ENCODE results near the gene BFAR.
"Not testable (repeated sequence)": the region's sequence is repeated elsewhere in the genome, so short reads cannot be mapped to it uniquely, and the experiment has no call there.

The BFAR gene

DNA sequence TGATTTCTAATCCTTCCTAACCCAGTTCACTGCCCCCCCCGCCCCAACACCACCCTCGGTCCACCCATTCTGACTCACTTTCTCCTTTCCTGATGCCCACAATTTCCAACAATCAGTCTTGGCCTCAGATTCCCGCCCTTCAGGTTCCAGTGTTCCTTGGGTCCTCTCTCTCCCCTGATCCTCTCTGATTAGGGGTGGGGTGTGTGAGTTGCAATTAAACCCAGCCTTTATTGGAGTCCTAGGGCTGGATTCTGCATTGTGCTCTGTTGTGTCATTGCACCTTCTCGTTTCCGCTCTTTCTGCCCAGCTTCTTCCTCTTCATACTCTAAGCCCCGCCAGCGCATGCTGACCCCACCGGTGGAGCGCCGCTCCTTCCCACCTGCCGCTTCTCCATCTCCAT, 69.9 kb downstream of the BFAR start:
- not testable (repeated sequence) for DNase-seq

DNA sequence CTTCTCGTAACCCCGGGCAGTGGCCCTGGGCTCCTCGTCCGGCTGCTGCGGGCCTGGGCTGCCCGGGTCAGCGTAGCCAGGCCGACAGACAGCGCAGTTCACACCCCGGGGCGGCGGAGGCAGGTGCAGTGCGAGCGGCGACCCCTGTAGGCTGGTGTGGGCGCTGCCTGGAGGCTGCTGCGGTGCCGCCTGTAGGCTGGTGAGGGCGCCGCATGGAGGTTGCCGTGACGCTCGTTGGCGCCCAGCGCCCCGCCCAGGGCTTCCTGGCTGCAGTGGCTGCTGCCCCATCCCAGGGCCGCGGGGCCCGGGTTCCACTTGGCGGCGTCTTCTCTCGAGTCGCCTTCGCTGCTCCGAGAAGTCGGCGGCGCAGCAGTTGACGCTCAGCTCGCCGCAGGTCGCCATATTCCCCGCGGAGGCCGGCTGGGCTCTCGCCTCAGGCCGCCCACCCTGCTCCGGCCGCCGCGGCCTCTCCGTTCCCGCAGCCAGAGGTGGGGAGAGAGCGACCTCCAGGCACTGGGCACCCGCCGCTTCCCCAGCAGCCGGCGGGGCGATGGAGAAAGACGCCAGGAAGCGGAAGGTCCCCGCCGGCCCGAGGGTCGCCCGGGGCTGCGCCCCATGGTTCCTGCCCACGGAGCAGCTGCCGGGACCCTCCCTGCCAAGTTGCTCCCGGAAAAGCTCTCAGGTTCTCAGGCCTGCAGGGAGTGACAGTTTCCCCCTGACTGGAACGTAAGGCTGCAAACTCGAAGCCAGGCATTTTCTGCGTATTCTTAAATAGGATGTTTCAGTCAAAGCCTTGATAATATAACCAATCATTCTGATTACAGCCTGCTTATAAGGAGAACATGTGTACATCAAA, 70.6 kb downstream of the BFAR start, which contains the start of gene NPIPA3:
TSS of gene NPIPA3 (plus strand) at position 256 of the 856 bp plus-strand sequence. CDS start 5,533 bp downstream, outside the sequence.
- DNase-seq: not testable (repeated sequence)
